ENCODE data around the gene LRIG1.

LRIG1 gene

DNA sequence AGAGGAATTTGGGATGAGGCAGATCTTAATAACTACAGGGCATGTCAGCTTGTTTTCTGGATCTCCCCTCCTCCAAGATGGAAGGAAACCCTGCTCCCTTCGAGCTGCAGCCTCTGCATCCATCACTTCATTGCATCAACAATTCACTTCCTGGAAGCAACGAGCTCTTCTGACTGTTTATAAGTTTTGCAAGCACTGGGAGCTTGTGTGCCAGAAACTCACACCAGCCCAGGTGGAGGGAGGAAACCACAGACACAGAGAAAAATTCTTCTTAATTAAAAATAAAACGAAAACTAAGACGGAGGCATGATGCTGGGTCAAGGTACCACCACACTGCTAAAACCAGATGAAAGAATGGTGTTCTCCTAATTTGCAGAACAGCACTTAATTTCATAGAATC, 10.6 kb downstream of the LRIG1 start:
- TF ChIP-seq, protein P1, sequence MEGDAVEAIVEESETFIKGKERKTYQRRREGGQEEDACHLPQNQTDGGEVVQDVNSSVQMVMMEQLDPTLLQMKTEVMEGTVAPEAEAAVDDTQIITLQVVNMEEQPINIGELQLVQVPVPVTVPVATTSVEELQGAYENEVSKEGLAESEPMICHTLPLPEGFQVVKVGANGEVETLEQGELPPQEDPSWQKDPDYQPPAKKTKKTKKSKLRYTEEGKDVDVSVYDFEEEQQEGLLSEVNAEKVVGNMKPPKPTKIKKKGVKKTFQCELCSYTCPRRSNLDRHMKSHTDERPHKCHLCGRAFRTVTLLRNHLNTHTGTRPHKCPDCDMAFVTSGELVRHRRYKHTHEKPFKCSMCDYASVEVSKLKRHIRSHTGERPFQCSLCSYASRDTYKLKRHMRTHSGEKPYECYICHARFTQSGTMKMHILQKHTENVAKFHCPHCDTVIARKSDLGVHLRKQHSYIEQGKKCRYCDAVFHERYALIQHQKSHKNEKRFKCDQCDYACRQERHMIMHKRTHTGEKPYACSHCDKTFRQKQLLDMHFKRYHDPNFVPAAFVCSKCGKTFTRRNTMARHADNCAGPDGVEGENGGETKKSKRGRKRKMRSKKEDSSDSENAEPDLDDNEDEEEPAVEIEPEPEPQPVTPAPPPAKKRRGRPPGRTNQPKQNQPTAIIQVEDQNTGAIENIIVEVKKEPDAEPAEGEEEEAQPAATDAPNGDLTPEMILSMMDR (IDR thresholded peaks at IDR 0.05; ENCODE audit: insufficient read depth, low read length, poor library complexity, severe bottlenecking) = no peak
- no peak overlapping the region for H3K4me3 ChIP-seq (replicated peaks; ENCODE audit: low read depth, low read length)
- DNase-seq (ENCODE audit: extremely low read depth, insufficient read length) = no peak
- no peaks in the 10 kb centered on the region for H3K36me3 ChIP-seq (ENCODE audit: control insufficient read depth, insufficient read depth, low read length)
- no peaks in the 10 kb centered on the region for H3K27me3 ChIP-seq (replicated peaks; ENCODE audit: control insufficient read depth, insufficient read depth, low read length)

GRCh38 chr3:66489581-66489980, 11.2 kb downstream of the LRIG1 start:
- Histone ChIP-seq H3K4me3 (replicated peaks; ENCODE audit: low read depth, low read length) (no peak overlapping the region), H3K36me3 (ENCODE audit: control insufficient read depth, insufficient read depth, low read length) (no peaks in the 10 kb centered on the region), H3K27me3 (replicated peaks; ENCODE audit: control insufficient read depth, insufficient read depth, low read length) (no peaks in the 10 kb centered on the region)
- no peak for DNase-seq (ENCODE audit: extremely low read depth, insufficient read length)
- TF ChIP-seq, protein P1 (IDR thresholded peaks at IDR 0.05; ENCODE audit: insufficient read depth, low read length, poor library complexity, severe bottlenecking) = no peak

GRCh38 chr3:66489115-66489514, 11.7 kb downstream of the LRIG1 start:
- H3K27me3 ChIP-seq (replicated peaks; ENCODE audit: control insufficient read depth, insufficient read depth, low read length) = no peaks in the 10 kb centered on the region
- no peaks in the 10 kb centered on the region for H3K36me3 ChIP-seq (ENCODE audit: control insufficient read depth, insufficient read depth, low read length)
- TF ChIP-seq, protein P1 (IDR thresholded peaks at IDR 0.05; ENCODE audit: insufficient read depth, low read length, poor library complexity, severe bottlenecking) = no peak
- no peak overlapping the region for H3K4me3 ChIP-seq (replicated peaks; ENCODE audit: low read depth, low read length)
- DNase-seq (ENCODE audit: extremely low read depth, insufficient read length) = no peak

DNA sequence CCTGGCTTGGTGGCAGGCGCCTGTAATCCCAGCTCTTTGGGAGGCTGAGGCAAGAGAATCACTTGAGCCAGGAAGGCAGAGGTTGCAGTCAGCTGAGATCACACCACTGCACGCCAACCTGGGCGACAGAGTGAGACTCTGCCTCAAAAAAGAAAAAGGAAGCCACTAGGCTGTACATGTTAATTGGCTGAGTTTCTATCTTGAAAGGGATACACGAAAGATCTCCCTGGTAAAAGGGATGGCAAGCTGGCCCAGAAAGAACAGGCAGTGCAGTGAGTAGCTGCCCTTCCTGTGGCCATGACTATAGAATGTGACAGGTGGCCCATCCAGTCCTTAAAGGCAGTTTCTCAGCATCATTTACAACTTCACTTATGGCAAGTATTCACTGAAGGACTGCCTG, 12.3 kb downstream of the LRIG1 start:
- H3K4me3 ChIP-seq (replicated peaks; ENCODE audit: low read depth, low read length) = no peak overlapping the region
- DNase-seq (ENCODE audit: extremely low read depth, insufficient read length) = no peak
- H3K27me3 ChIP-seq (replicated peaks; ENCODE audit: control insufficient read depth, insufficient read depth, low read length) = no peaks in the 10 kb centered on the region
- H3K36me3 ChIP-seq (ENCODE audit: control insufficient read depth, insufficient read depth, low read length) = no peaks in the 10 kb centered on the region
- TF ChIP-seq, protein P1 (IDR thresholded peaks at IDR 0.05; ENCODE audit: insufficient read depth, low read length, poor library complexity, severe bottlenecking) = no peak

GRCh38 chr3:66487465-66487864, 13.4 kb downstream of the LRIG1 start:
- DNase-seq (ENCODE audit: extremely low read depth, insufficient read length) = no peak

More at GRCh38 chr3:66487465-66487864, 13.4 kb downstream of the LRIG1 start:
- no peaks in the 10 kb centered on the region for H3K27me3 ChIP-seq (replicated peaks; ENCODE audit: control insufficient read depth, insufficient read depth, low read length)
- TF ChIP-seq, protein P1 (IDR thresholded peaks at IDR 0.05; ENCODE audit: insufficient read depth, low read length, poor library complexity, severe bottlenecking) = no peak
- H3K36me3 ChIP-seq (ENCODE audit: control insufficient read depth, insufficient read depth, low read length) = no peaks in the 10 kb centered on the region
- no peak overlapping the region for H3K4me3 ChIP-seq (replicated peaks; ENCODE audit: low read depth, low read length)

All from GM06990 (cell line).